ENCODE results near the gene KCNK17. TPM values are rescaled to one million over a fixed set of nuclear protein-coding genes. Genes with fewer than 3 reads are reported as not detected.

KCNK17 gene
- total and polyA plus RNA-seq, 2 donors (not counting 3 experiments of a cell fraction or from before 2014, with no cell fraction given): not detected

DNA sequence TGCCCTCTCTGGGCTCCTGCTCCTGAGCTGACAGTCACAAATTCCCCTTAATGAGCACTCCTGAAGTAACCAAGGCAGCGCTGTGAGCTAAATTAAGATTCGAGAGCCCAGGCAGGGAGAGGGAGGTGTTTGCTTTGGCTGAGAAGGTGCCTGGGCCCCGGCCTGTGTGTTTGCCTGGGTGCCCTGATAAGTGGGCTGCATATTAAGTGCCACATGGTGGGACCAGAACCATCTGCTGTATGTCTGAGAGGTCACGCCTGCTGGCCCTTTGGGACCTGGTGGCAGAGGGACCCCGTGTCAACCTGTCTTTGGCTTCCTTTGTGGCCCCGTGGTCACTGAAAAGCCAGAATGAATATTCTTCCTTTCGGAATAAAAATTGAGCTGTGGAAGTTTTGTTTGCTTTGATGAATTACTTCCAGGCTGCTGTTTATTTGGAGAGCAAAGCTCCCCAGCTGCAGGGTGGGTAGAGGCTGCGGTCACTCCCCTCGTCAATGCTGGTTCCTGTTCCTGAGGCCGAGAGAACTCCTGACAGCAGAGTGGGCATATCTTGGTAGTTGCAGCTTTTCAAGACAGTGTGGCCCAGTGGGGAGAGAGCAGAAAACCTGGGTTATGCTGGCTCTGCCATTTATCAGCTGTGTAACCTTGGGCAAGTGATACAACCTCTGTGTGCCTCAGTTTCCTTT is 25.8 kb upstream of the KCNK17 start:
- dilution Hi-C loops (cut with MboI; ENCODE audit: extremely low pct_ligation_motif_present, low sequenced_read_pairs): no loop called here

More for the DNA sequence above, 25.8 kb upstream of the KCNK17 start:
- intact Hi-C loops (cut with micrococcal nuclease): loop anchor here (10.0 kb wide), 1 partner anchor 1505 kb away; no protein-coding TSS in a partner anchor
- H2AFZ ChIP-seq (ENCODE audit: low read depth, low read length): no peak overlapping the region
- FAIRE-seq: no peak
- no peaks in the 10 kb centered on the region for H3K79me2 ChIP-seq (ENCODE audit: control insufficient read depth, insufficient read depth, low read length)
- H4K20me1 ChIP-seq (replicated peaks; ENCODE audit: control insufficient read depth, extremely low read depth, insufficient read depth, low read length): no peaks in the 10 kb centered on the region
- TF ChIP-seq POLR2A (IDR thresholded peaks at IDR 0.05; ENCODE audit: low read depth, low read length) (no peak), GATA2 (IDR thresholded peaks at IDR 0.05; ENCODE audit: insufficient read depth, insufficient read length, low read depth, low read length) (no peak), EZH2 (IDR thresholded peaks at IDR 0.05; ENCODE audit: borderline replicate concordance, low read depth, low read length, severe bottlenecking) (no peak), JUN (IDR thresholded peaks at IDR 0.05; ENCODE audit: borderline replicate concordance, insufficient read depth, insufficient read length, low read depth) (no peak), MYC (IDR thresholded peaks at IDR 0.05; ENCODE audit: low read depth, low read length) (no peak), POLR2AphosphoS5 (IDR thresholded peaks at IDR 0.05; ENCODE audit: insufficient read depth, low read depth, low read length) (no peak), FOS (IDR thresholded peaks at IDR 0.05; ENCODE audit: borderline replicate concordance, insufficient read depth, low read length) (no peak)
- TF ChIP-seq, protein P1, sequence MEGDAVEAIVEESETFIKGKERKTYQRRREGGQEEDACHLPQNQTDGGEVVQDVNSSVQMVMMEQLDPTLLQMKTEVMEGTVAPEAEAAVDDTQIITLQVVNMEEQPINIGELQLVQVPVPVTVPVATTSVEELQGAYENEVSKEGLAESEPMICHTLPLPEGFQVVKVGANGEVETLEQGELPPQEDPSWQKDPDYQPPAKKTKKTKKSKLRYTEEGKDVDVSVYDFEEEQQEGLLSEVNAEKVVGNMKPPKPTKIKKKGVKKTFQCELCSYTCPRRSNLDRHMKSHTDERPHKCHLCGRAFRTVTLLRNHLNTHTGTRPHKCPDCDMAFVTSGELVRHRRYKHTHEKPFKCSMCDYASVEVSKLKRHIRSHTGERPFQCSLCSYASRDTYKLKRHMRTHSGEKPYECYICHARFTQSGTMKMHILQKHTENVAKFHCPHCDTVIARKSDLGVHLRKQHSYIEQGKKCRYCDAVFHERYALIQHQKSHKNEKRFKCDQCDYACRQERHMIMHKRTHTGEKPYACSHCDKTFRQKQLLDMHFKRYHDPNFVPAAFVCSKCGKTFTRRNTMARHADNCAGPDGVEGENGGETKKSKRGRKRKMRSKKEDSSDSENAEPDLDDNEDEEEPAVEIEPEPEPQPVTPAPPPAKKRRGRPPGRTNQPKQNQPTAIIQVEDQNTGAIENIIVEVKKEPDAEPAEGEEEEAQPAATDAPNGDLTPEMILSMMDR (IDR thresholded peaks at IDR 0.05; ENCODE audit: extremely low read depth in 1 of 2, insufficient read depth in 1 of 2, low read depth in 1 of 2, low read length in 2 of 2): no peak
- TF ChIP-seq, protein P2, sequence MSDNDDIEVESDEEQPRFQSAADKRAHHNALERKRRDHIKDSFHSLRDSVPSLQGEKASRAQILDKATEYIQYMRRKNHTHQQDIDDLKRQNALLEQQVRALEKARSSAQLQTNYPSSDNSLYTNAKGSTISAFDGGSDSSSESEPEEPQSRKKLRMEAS (IDR thresholded peaks at IDR 0.05; ENCODE audit: insufficient read depth, insufficient read length): no peak
- no peak overlapping the region for H3K4me2 ChIP-seq (ENCODE audit: insufficient read depth, low read length)
- H3K27me3 ChIP-seq (ENCODE audit: control insufficient read depth in 2 of 2, insufficient read depth in 2 of 2, low read length in 2 of 2): peaks cover 0 to 2% of the 10 kb centered on the region in 2 experiments
- no peak overlapping the region for H3K4me3 ChIP-seq (replicated peaks in 1 of 3; ENCODE audit: insufficient read depth in 1 of 3, low read depth in 1 of 3, low read length in 3 of 3)
- ChIA-PET POLR2A (no interaction called here), CTCF (interaction anchor here (1.1 kb wide), 1 partner anchor 525 kb away, joined by 3 read pairs; no protein-coding TSS in a partner anchor)
- no TSS peak for BruUV-seq (replicated peaks)
- no peaks in the 10 kb centered on the region for H3K9me1 ChIP-seq (replicated peaks; ENCODE audit: control insufficient read depth, extremely low read depth, insufficient read depth, low read length)
- H3K36me3 ChIP-seq (ENCODE audit: control insufficient read depth in 2 of 2, extremely low read depth in 1 of 2, insufficient read depth in 2 of 2, low read length in 2 of 2): no peaks in the 10 kb centered on the region
- DNase-seq (ENCODE audit: low read depth, low spot score): no peak
- H3K9ac ChIP-seq (replicated peaks; ENCODE audit: extremely low read depth, insufficient read depth, low read length): no peak overlapping the region
- H3K4me1 ChIP-seq (ENCODE audit: control insufficient read depth, extremely low read depth, insufficient read depth, low read length): no peaks in the 10 kb centered on the region
- no peak overlapping the region for H3K27ac ChIP-seq (ENCODE audit: insufficient read depth, low read depth, low read length)
- H3K9me3 ChIP-seq (replicated peaks; ENCODE audit: control insufficient read depth, insufficient read depth, low read length): no peaks in the 10 kb centered on the region
